Astrocyte (in vitro differentiated cells and primary cell): Measurements from ENCODE around the gene COLQ. TPM values are rescaled to one million over a fixed set of nuclear protein-coding genes. Genes with fewer than 3 reads are reported as not detected.

Experiments
- DNase-seq: peaks from one replicate; pipeline ENCODE4 v3.0.0-alpha.2; 2010; ENCODE audit warnings: low read depth
- FAIRE-seq: peaks from 2 replicates; lab custom pipeline; 2011; peaks lifted over from hg19 to GRCh38; lab: Jason Lieb, UNC
- H2AFZ ChIP-seq: 2 replicates; pipeline ENCODE4 v1.6.0; 2012; ENCODE audit warnings: low read depth, low read length, inconsistent platforms
- H3K27ac ChIP-seq: 2 replicates; pipeline ENCODE4 v1.5.1; 2011; ENCODE audit warnings: low read depth, low read length, inconsistent platforms
- H3K27me3 ChIP-seq: 2 replicates; pipeline ENCODE4 v1.6.0; 2011; ENCODE audit warnings: low read length, inconsistent platforms; ENCODE audit not compliant: insufficient read depth
- H3K36me3 ChIP-seq: 2 replicates; pipeline ENCODE4 v1.5.1; 2011; ENCODE audit warnings: low read length, inconsistent platforms; ENCODE audit not compliant: insufficient read depth
- H3K4me1 ChIP-seq: 2 replicates; pipeline ENCODE4 v1.5.1; 2011; ENCODE audit warnings: low read length, inconsistent platforms; ENCODE audit not compliant: insufficient read depth
- H3K4me2 ChIP-seq: 2 replicates; pipeline ENCODE4 v1.6.0; 2012; ENCODE audit warnings: low read length, inconsistent platforms
- H3K4me3 ChIP-seq: 2 replicates; pipeline ENCODE4 v1.5.1; 2011; ENCODE audit warnings: low read depth, mild to moderate bottlenecking, low read length, inconsistent platforms; ENCODE audit not compliant: insufficient read depth
- H3K79me2 ChIP-seq: 2 replicates; pipeline ENCODE4 v1.6.0; 2012; ENCODE audit warnings: mild to moderate bottlenecking, low read length, inconsistent platforms; ENCODE audit not compliant: insufficient read depth
- H3K9ac ChIP-seq: 2 replicates; pipeline ENCODE4 v1.6.0; 2012; ENCODE audit warnings: mild to moderate bottlenecking, low read length, inconsistent platforms
- H3K9me3 ChIP-seq: 2 replicates; pipeline ENCODE4 v1.5.1; 2012; ENCODE audit warnings: low read depth, mild to moderate bottlenecking, low read length, inconsistent platforms; ENCODE audit not compliant: insufficient read depth
- H4K20me1 ChIP-seq: 2 replicates; pipeline ENCODE4 v1.6.0; 2012; ENCODE audit warnings: low read length, inconsistent platforms; ENCODE audit not compliant: insufficient read depth
- H3K27ac Mint-ChIP-seq: one replicate; pipeline ENCODE4 v1.8.0; 2021; ENCODE audit warnings: mild to moderate bottlenecking, mixed read lengths; ENCODE audit not compliant: unreplicated experiment
- H3K27me3 Mint-ChIP-seq: one replicate; pipeline ENCODE4 v1.8.0; 2021; ENCODE audit warnings: low read depth, mixed read lengths; ENCODE audit not compliant: unreplicated experiment
- H3K36me3 Mint-ChIP-seq: one replicate; pipeline ENCODE4 v1.8.0; 2021; ENCODE audit warnings: low read depth, mixed read lengths; ENCODE audit not compliant: unreplicated experiment
- H3K4me1 Mint-ChIP-seq: one replicate; pipeline ENCODE4 v1.8.0; 2021; ENCODE audit warnings: low read depth, mixed read lengths; ENCODE audit not compliant: unreplicated experiment
- H3K4me3 Mint-ChIP-seq: one replicate; pipeline ENCODE4 v1.8.0; 2021; ENCODE audit warnings: mild to moderate bottlenecking, moderate library complexity, mixed read lengths; ENCODE audit not compliant: unreplicated experiment
- H3K9me3 Mint-ChIP-seq: one replicate; pipeline ENCODE4 v1.8.0; 2021; ENCODE audit warnings: mild to moderate bottlenecking, mixed read lengths; ENCODE audit not compliant: unreplicated experiment
- EZH2 ChIP-seq: IDR thresholded peaks from 2 replicates; pipeline ENCODE4 v1.6.1; 2012; ENCODE audit warnings: mild to moderate bottlenecking, low read length, inconsistent platforms; ENCODE audit not compliant: insufficient read depth
- total RNA-seq: library from RNA; stranded (reverse); gene quantifications from 2 replicates; pipeline ENCODE4 v1.2.1, GENCODE V29; 2021
- TF ChIP-seq, protein P1 (sequence below): IDR thresholded peaks from 2 replicates; pipeline ENCODE4 v1.5.1; 2011; ENCODE audit warnings: low read depth, mild to moderate bottlenecking, inconsistent platforms, low read length, moderate library complexity; ENCODE audit not compliant: insufficient read depth

The COLQ gene
- total RNA-seq, 1 donor from 2014 or later: 1.2 TPM

DNA sequence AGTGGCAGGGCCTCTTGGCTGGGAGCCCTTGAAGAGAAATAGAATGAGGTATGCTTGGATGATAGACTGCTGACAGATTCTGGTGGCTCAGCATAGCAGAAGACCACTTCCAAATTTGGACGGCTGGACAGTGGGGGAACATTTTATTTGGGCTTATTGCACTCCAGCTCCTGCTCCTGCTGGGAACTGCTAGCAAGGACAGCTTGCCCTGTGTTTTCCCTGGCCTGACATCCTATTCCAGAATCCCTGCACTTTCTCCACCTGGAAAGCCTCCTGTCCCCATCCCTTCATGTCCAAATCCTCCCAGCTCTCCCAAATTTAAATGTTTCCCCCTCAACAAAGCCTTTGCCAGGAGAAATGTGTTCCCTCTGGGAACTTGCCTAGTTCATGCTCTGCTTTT lies 9.8 kb upstream of the COLQ start:
- Mint-ChIP-seq H3K27me3 (peaks cover 6% of the 10 kb centered on the region), H3K27ac (no peak overlapping the region), H3K4me3 (no peak overlapping the region), H3K36me3 (peaks cover 3% of the 10 kb centered on the region), H3K9me3 (no peaks in the 10 kb centered on the region), H3K4me1 (no peaks in the 10 kb centered on the region)
- no peaks in the 10 kb centered on the region for H3K27me3 ChIP-seq
- H3K9me3 ChIP-seq: no peaks in the 10 kb centered on the region
- no peaks in the 10 kb centered on the region for H3K36me3 ChIP-seq
- no peak overlapping the region for H3K9ac ChIP-seq
- no peak for TF ChIP-seq EZH2
- TF ChIP-seq, protein P1, sequence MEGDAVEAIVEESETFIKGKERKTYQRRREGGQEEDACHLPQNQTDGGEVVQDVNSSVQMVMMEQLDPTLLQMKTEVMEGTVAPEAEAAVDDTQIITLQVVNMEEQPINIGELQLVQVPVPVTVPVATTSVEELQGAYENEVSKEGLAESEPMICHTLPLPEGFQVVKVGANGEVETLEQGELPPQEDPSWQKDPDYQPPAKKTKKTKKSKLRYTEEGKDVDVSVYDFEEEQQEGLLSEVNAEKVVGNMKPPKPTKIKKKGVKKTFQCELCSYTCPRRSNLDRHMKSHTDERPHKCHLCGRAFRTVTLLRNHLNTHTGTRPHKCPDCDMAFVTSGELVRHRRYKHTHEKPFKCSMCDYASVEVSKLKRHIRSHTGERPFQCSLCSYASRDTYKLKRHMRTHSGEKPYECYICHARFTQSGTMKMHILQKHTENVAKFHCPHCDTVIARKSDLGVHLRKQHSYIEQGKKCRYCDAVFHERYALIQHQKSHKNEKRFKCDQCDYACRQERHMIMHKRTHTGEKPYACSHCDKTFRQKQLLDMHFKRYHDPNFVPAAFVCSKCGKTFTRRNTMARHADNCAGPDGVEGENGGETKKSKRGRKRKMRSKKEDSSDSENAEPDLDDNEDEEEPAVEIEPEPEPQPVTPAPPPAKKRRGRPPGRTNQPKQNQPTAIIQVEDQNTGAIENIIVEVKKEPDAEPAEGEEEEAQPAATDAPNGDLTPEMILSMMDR: no peak
- H3K4me3 ChIP-seq: no peak overlapping the region
- H2AFZ ChIP-seq: no peak overlapping the region
- H3K4me2 ChIP-seq: no peak overlapping the region
- DNase-seq (no peak), FAIRE-seq (no peak)
- no peaks in the 10 kb centered on the region for H3K79me2 ChIP-seq
- no peaks in the 10 kb centered on the region for H3K4me1 ChIP-seq
- H3K27ac ChIP-seq: no peak overlapping the region
- H4K20me1 ChIP-seq: no peaks in the 10 kb centered on the region

DNA sequence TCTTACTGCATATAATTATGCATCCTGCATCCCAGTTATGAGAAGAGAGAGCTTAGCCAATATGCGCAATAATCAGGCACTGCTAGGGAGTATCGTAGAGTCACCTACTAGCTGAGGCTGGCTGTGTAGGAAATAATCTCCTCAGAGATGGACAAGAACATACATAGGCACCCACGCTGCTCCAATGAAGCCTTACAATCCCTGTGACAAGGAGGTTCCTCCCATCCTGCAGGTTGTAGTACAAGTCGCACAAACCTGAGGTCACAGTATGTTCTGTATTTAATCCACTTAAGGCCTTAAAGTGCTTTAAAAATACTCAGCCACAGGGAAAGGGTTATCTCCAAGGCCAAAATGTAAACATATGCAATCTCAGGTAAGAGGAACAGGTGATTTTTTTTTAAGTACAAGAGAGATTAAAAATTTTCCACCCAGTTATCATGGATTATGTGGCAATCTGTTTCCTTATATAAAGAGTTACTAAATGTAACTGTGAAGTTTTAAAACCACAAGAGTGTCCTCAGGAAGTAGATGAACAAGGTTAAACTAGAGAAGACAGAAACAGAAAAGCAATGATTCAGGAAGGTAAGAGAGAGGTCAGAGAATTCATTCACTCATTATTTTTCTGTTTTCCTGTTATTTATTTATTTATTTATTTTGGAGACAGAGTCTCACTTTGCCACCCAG lies 7.5 kb upstream of the COLQ start:
- peaks cover under 1% of the 10 kb centered on the region for H3K4me1 Mint-ChIP-seq
- H3K9ac ChIP-seq: no peak overlapping the region
- H3K4me3 ChIP-seq: no peak overlapping the region
- no peaks in the 10 kb centered on the region for H3K79me2 ChIP-seq
- TF ChIP-seq EZH2: no peak
- TF ChIP-seq, protein P1: no peak
- no peak overlapping the region for H2AFZ ChIP-seq
- no peaks in the 10 kb centered on the region for H3K4me1 ChIP-seq
- no peaks in the 10 kb centered on the region for H4K20me1 ChIP-seq
- no peaks in the 10 kb centered on the region for H3K9me3 Mint-ChIP-seq
- no peaks in the 10 kb centered on the region for H3K36me3 ChIP-seq
- FAIRE-seq: no peak
- no peak for DNase-seq
- H3K4me3 Mint-ChIP-seq: no peak overlapping the region
- peaks cover 3% of the 10 kb centered on the region for H3K36me3 Mint-ChIP-seq
- no peaks in the 10 kb centered on the region for H3K9me3 ChIP-seq
- H3K27me3 ChIP-seq: no peaks in the 10 kb centered on the region
- no peak overlapping the region for H3K27ac Mint-ChIP-seq
- H3K4me2 ChIP-seq: no peak overlapping the region
- no peak overlapping the region for H3K27ac ChIP-seq
- H3K27me3 Mint-ChIP-seq: peaks cover 9% of the 10 kb centered on the region

DNA sequence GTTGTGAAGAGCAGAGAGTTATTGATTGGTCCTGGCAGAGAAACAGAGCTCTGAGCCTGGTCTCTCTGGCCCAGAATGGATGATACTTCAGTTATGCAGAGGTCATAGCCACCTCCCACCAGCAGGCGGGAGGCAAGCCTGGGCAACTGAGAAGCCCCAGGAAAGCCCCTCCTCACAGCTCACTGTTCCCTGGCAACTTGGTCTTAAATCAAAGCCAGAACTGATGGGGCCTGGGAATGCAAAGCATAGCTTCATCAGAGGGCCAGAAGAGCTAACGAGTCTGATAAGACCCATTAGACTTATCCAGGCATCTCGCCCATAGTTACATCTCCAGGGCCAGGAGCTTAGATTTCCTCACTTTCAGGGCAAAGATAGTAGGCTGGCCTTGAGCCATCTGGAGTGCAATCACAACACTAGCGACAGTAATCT lies 5.5 kb upstream of the COLQ start:
- Histone ChIP-seq H3K36me3 (no peaks in the 10 kb centered on the region), H3K4me1 (no peaks in the 10 kb centered on the region), H2AFZ (no peak overlapping the region), H3K9ac (no peak overlapping the region), H4K20me1 (no peaks in the 10 kb centered on the region), H3K9me3 (no peaks in the 10 kb centered on the region), H3K79me2 (no peaks in the 10 kb centered on the region), H3K27me3 (no peaks in the 10 kb centered on the region), H3K4me2 (no peak overlapping the region), H3K4me3 (no peak overlapping the region), H3K27ac (no peak overlapping the region)
- H3K27ac Mint-ChIP-seq: no peak overlapping the region
- FAIRE-seq (no peak), DNase-seq (no peak)
- H3K4me1 Mint-ChIP-seq: peaks cover 4% of the 10 kb centered on the region
- H3K9me3 Mint-ChIP-seq: no peaks in the 10 kb centered on the region
- H3K4me3 Mint-ChIP-seq: no peak overlapping the region
- TF ChIP-seq, protein P1: no peak
- no peak for TF ChIP-seq EZH2
- H3K36me3 Mint-ChIP-seq: peaks cover 3% of the 10 kb centered on the region
- H3K27me3 Mint-ChIP-seq: peaks cover 8% of the 10 kb centered on the region
